Measurements from ENCODE around the gene LRRK1.

LRRK1 gene

DNA sequence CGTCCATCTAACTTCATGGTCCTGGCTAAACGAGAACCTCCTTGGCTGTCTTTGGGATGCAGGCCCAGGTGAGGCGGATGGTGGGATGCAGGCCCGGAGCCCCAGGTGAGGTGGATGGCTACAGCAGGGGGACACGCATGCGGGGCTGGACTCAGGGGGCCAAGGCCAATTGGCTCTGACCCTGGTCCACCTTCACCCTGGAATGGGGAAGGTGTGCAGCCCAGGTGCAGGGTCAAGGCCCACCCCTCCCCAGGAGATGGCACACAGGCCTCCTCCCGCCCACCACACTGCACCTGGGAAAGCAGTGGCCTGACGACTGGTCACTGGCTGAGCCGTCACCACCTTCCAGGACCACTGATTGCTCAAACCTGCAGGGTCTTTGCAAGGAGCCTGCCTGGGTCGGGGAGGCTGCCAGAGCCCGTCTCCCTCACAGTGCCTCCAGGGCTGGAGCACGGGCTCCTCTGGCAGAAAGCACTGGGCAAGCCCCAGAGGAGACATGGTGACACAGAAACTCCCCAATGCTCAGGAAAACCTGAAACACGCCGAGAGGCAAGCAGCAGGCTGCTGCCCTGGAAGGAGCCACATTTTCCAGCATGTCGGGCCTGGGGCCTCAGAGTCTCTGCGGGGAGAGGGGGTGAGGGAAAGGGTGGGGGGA, 159.6 kb downstream of the LRRK1 start:
- no peak overlapping the region for H3K27ac ChIP-seq (ENCODE audit: low read depth, low read length)
- no peaks in the 10 kb centered on the region for H3K36me3 ChIP-seq (ENCODE audit: control insufficient read depth in 1 of 2, insufficient read depth in 2 of 2, low read length in 2 of 2)
- no peaks in the 10 kb centered on the region for H3K27me3 ChIP-seq (ENCODE audit: control insufficient read depth in 1 of 2, insufficient read depth in 2 of 2, low read length in 2 of 2)
- H3K4me1 ChIP-seq (ENCODE audit: control insufficient read depth in 1 of 2, insufficient read depth in 2 of 2, low read length in 2 of 2): peaks cover 0 to 4% of the 10 kb centered on the region in 2 donors
- no peak overlapping the region for H3K9ac ChIP-seq (ENCODE audit: low read depth in 1 of 2, low read length in 2 of 2)
- H3K9me3 ChIP-seq (ENCODE audit: control insufficient read depth in 1 of 2, low read length in 2 of 2): no peaks in the 10 kb centered on the region
- H3K4me3 ChIP-seq (ENCODE audit: low read depth in 1 of 2, low read length in 2 of 2): no peak overlapping the region

DNA sequence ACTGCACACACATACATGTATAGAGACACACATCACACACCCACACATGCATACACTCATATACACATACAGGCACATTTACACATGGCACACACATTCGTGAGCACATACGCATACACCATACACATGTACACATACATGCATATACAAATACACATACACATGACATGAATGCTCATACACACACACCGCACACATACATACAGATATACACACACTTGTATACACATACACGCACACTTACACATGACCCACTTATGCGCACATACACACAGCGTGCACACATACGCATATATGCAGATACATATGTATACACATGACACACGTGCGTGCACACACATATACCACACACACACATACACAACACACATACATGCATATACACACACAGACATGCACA, 162.7 kb downstream of the LRRK1 start:
- peaks cover 0 to 4% of the 10 kb centered on the region in 2 donors for H3K4me1 ChIP-seq (ENCODE audit: control insufficient read depth in 1 of 2, insufficient read depth in 2 of 2, low read length in 2 of 2)
- H3K27me3 ChIP-seq (ENCODE audit: control insufficient read depth in 1 of 2, insufficient read depth in 2 of 2, low read length in 2 of 2): no peaks in the 10 kb centered on the region
- H3K9ac ChIP-seq (ENCODE audit: low read depth in 1 of 2, low read length in 2 of 2): no peak overlapping the region
- no peaks in the 10 kb centered on the region for H3K9me3 ChIP-seq (ENCODE audit: control insufficient read depth in 1 of 2, low read length in 2 of 2)
- H3K36me3 ChIP-seq (ENCODE audit: control insufficient read depth in 1 of 2, insufficient read depth in 2 of 2, low read length in 2 of 2): no peaks in the 10 kb centered on the region
- no peak overlapping the region for H3K27ac ChIP-seq (ENCODE audit: low read depth, low read length)
- no peak overlapping the region for H3K4me3 ChIP-seq (ENCODE audit: low read depth in 1 of 2, low read length in 2 of 2)

DNA sequence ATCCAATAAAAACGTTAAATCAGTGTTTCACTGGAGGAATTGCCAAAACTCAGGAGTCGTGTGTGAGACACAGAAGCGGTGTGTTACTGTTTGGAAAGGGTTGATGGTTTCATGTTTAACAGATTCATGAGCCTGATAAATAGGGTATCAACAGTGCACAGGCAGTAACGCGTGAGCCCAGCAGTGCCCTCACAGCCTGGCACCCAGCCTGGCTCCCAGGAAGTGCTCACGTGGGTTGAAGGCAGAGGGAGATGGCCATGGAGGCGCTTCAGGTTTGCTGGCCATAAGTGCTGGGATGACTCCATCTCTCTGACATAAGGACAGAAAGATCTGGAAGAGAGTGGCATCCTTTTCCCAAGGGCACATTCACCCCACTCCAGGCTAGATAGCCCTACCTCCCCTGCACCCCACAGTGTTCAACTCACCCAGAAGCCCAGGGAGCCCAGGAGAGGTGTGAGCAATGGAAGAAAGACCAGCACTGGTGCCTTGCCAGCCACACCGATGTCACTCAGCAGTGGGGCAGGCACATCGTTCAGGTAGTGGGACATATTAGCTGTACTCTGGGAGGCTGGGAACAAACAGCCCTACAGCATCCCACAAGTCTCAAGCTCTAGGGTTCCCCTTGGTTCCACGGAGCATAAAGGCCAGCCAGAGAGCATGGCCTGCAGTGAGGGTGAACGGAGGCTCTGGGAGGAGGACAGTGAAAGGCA, 164.3 kb downstream of the LRRK1 start:
- H3K27ac ChIP-seq (ENCODE audit: low read depth, low read length): no peak overlapping the region
- no peaks in the 10 kb centered on the region for H3K36me3 ChIP-seq (ENCODE audit: control insufficient read depth in 1 of 2, insufficient read depth in 2 of 2, low read length in 2 of 2)
- H3K27me3 ChIP-seq (ENCODE audit: control insufficient read depth in 1 of 2, insufficient read depth in 2 of 2, low read length in 2 of 2): no peaks in the 10 kb centered on the region
- no peak overlapping the region for H3K4me3 ChIP-seq (ENCODE audit: low read depth in 1 of 2, low read length in 2 of 2)
- H3K4me1 ChIP-seq (ENCODE audit: control insufficient read depth in 1 of 2, insufficient read depth in 2 of 2, low read length in 2 of 2): peaks cover 0 to 8% of the 10 kb centered on the region in 2 donors
- H3K9me3 ChIP-seq (ENCODE audit: control insufficient read depth in 1 of 2, low read length in 2 of 2): no peaks in the 10 kb centered on the region
- H3K9ac ChIP-seq (ENCODE audit: low read depth in 1 of 2, low read length in 2 of 2): no peak overlapping the region

DNA sequence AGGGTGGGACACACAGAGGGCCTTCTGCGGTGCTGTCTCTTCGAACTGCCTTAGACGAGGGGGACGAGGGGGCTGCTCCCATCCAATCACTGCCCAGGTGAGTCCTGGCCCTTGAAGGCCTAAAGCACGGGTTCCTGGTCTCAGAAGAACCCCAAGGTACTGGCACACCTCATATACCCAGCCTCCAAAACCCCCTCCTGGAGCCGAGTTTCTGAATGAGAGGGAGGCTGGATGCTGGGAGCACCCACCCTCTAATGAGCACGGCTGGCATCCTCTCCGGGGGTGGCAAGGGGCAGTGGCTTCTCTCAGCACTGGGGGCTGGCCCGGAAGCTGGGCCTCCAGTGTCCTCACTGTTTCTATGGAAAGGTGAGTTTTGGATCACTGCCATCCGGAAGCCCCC, 165.6 kb downstream of the LRRK1 start:
- H3K36me3 ChIP-seq (ENCODE audit: control insufficient read depth in 1 of 2, insufficient read depth in 2 of 2, low read length in 2 of 2): no peaks in the 10 kb centered on the region

DNA sequence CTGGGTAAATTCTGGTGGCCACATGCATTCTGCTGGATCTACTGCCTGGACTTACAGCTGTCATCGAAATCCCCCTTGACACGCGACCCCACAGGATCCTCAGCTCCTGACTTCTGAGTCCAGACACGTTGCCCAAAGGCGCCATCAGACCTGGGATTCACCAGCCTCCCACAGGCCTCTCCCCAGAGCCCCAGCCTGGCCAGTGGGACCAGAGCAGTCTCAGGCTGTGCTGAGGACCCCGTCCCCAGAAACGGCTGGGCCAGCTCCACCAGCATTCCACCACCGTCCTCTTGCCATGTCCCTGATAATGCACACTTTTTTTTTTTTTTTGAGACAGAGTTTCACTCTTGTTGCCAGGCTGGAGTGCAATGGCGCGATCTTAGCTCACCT, 166.1 kb downstream of the LRRK1 start:
- H3K4me1 ChIP-seq (ENCODE audit: control insufficient read depth in 1 of 2, insufficient read depth in 2 of 2, low read length in 2 of 2): peaks cover 7 to 8% of the 10 kb centered on the region in 2 donors
- H3K36me3 ChIP-seq (ENCODE audit: control insufficient read depth in 1 of 2, insufficient read depth in 2 of 2, low read length in 2 of 2): no peaks in the 10 kb centered on the region
- H3K4me3 ChIP-seq (ENCODE audit: low read depth in 1 of 2, low read length in 2 of 2): no peak overlapping the region

More for the DNA sequence above, 165.6 kb downstream of the LRRK1 start:
- H3K4me3 ChIP-seq (ENCODE audit: low read depth in 1 of 2, low read length in 2 of 2): no peak overlapping the region
- no peak overlapping the region for H3K9ac ChIP-seq (ENCODE audit: low read depth in 1 of 2, low read length in 2 of 2)
- no peaks in the 10 kb centered on the region for H3K27me3 ChIP-seq (ENCODE audit: control insufficient read depth in 1 of 2, insufficient read depth in 2 of 2, low read length in 2 of 2)
- H3K27ac ChIP-seq (ENCODE audit: low read depth, low read length): no peak overlapping the region
- no peaks in the 10 kb centered on the region for H3K9me3 ChIP-seq (ENCODE audit: control insufficient read depth in 1 of 2, low read length in 2 of 2)
- peaks cover 7 to 8% of the 10 kb centered on the region in 2 donors for H3K4me1 ChIP-seq (ENCODE audit: control insufficient read depth in 1 of 2, insufficient read depth in 2 of 2, low read length in 2 of 2)

DNA sequence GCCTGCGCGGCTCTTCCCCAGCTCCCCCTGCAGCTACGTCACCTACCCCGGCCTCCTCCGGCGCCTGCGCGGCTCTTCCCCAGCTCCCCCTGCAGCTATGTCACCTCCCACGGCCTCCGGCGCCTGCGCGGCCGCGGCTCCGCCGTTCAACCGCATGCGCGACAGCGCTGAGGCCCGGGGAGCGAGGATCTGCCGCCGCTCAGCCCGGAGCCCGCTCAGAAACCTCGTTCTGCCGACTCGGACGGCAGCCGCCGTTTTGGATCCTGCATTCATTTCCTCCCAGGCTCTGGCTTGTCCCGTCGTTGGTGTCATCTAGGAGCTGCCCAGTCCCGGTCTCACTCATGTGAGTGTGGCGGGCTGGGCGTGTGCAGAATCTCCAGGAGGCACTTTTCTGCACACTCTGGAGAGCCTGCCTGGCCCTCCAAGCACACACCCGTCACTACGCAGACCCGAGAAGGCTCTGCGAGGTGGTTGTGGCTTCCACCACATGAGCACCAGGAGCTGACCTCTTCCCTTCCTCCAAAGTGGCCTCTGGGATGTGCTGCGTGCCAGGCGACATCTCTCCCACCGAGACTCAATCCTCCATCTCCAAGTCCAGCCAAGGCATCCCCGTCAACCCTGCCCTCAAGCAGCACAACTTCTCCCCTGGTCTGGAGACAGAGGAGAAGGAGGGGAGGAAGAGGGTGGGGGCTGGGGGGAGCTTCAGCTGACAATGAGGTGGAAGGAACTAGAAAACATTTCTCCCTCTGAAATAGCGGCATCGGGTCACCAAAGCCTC, 167.4 kb downstream of the LRRK1 start:
- H3K27ac ChIP-seq (ENCODE audit: low read depth, low read length): no peak overlapping the region
- H3K27me3 ChIP-seq (ENCODE audit: control insufficient read depth in 1 of 2, insufficient read depth in 2 of 2, low read length in 2 of 2): no peaks in the 10 kb centered on the region
- no peak overlapping the region for H3K4me3 ChIP-seq (ENCODE audit: low read depth in 1 of 2, low read length in 2 of 2)
- no peaks in the 10 kb centered on the region for H3K9me3 ChIP-seq (ENCODE audit: control insufficient read depth in 1 of 2, low read length in 2 of 2)
- H3K36me3 ChIP-seq (ENCODE audit: control insufficient read depth in 1 of 2, insufficient read depth in 2 of 2, low read length in 2 of 2): no peaks in the 10 kb centered on the region
- no peak overlapping the region for H3K9ac ChIP-seq (ENCODE audit: low read depth in 1 of 2, low read length in 2 of 2)
- peaks cover 12 to 14% of the 10 kb centered on the region in 2 donors for H3K4me1 ChIP-seq (ENCODE audit: control insufficient read depth in 1 of 2, insufficient read depth in 2 of 2, low read length in 2 of 2)

More for the DNA sequence above, 166.1 kb downstream of the LRRK1 start:
- H3K9me3 ChIP-seq (ENCODE audit: control insufficient read depth in 1 of 2, low read length in 2 of 2): no peaks in the 10 kb centered on the region
- no peak overlapping the region for H3K27ac ChIP-seq (ENCODE audit: low read depth, low read length)
- no peak overlapping the region for H3K9ac ChIP-seq (ENCODE audit: low read depth in 1 of 2, low read length in 2 of 2)
- no peaks in the 10 kb centered on the region for H3K27me3 ChIP-seq (ENCODE audit: control insufficient read depth in 1 of 2, insufficient read depth in 2 of 2, low read length in 2 of 2)

DNA sequence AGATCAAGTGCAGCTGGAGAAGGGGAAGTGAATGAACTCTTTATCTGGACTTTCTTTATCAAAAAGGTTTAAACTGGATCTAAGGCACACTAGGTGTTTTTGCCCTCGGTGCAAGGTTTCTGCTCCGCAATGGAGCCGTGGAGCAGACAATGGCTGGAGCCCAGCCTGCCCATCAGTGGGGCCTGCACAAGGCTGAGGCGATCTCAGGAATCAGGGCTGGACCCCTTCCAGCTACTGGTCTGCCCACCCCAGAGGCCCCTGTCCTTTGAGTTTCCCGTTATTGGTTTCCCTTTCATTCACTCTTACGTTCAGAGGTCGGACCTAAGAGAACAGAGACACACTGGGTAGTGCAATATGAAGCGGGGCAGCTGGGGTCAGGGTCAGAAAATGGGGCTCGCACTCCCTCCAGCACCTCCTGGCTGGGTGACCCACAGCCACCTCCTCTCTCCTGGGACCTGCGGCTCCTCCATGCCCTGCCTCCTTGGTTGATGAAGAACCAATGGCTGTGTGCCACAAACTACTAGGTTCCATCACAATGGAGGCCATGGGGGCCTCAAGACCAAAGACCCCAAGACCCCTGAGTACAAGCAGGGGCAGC, 168.1 kb downstream of the LRRK1 start:
- Histone ChIP-seq H3K36me3 (ENCODE audit: control insufficient read depth in 1 of 2, insufficient read depth in 2 of 2, low read length in 2 of 2) (no peaks in the 10 kb centered on the region), H3K9ac (ENCODE audit: low read depth in 1 of 2, low read length in 2 of 2) (no peak overlapping the region), H3K9me3 (ENCODE audit: control insufficient read depth in 1 of 2, low read length in 2 of 2) (no peaks in the 10 kb centered on the region), H3K27me3 (ENCODE audit: control insufficient read depth in 1 of 2, insufficient read depth in 2 of 2, low read length in 2 of 2) (no peaks in the 10 kb centered on the region), H3K4me1 (ENCODE audit: control insufficient read depth in 1 of 2, insufficient read depth in 2 of 2, low read length in 2 of 2) (peaks cover 12 to 19% of the 10 kb centered on the region in 2 donors), H3K4me3 (ENCODE audit: low read depth in 1 of 2, low read length in 2 of 2) (no peak overlapping the region), H3K27ac (ENCODE audit: low read depth, low read length) (no peak overlapping the region)

DNA sequence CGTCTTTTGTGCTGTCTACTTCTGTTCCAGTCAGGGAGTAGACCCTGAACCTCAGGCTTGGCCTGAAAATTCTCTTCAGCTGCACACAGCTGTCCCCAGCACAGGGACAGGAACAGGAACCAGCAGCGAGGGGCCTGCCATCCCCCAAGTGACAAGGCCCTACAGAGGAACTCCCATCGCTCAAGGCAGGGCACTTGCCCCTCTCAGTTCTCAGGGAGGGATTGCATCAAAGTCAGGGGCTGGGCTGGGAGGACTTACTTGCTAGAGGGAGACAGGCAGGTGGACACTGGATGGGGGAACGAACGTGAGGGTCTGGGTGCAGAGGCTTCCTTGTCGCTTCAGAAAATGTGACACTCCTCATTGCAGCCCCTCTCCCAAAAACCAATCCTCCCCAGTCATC, 169.1 kb downstream of the LRRK1 start:
- H3K4me3 ChIP-seq (ENCODE audit: low read depth in 1 of 2, low read length in 2 of 2): no peak overlapping the region
- peaks cover 10 to 26% of the 10 kb centered on the region in 2 donors for H3K4me1 ChIP-seq (ENCODE audit: control insufficient read depth in 1 of 2, insufficient read depth in 2 of 2, low read length in 2 of 2)
- no peak overlapping the region for H3K27ac ChIP-seq (ENCODE audit: low read depth, low read length)
- H3K9me3 ChIP-seq (ENCODE audit: control insufficient read depth in 1 of 2, low read length in 2 of 2): no peaks in the 10 kb centered on the region
- no peaks in the 10 kb centered on the region for H3K27me3 ChIP-seq (ENCODE audit: control insufficient read depth in 1 of 2, insufficient read depth in 2 of 2, low read length in 2 of 2)
- H3K9ac ChIP-seq (ENCODE audit: low read depth in 1 of 2, low read length in 2 of 2): no peak overlapping the region
- no peaks in the 10 kb centered on the region for H3K36me3 ChIP-seq (ENCODE audit: control insufficient read depth in 1 of 2, insufficient read depth in 2 of 2, low read length in 2 of 2)

DNA sequence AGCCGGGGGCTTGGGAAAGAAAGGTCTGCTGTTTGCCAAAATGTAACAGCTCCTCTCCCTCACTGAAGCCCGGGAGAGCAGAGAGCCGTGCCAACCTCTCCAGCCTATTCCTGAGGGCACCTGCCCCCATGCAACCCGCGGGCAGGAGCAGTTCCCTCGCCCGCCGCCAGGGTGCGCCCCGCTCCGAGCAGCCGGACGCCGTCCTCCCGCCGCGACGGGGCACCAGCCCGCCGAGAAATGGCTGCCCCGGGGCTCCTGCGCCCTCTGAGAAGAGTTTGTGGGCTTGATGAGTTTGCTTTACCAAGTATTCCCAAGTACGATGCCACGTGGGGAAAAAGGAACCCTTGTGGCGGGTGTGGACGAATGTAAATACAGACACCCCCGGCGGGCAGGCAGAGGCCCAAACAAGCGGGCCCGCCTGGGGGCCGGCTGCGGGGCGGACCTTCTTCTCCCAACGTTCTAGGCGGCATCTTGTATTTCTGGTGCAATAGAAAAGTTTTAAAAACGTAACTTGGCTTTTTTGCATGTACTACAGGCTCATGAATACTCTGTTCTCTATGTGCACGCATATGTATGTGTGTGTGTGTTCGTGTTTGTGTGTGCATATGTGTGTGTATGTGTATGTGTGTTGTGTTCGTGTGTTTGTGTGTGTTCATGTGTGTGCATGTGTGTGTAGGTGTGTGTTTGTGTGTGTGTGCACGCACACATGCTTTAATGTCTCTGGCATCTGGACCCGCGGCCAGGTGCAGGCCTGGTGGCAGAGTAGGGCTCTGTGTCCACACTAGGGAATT, 169.8 kb downstream of the LRRK1 start:
- Histone ChIP-seq H3K36me3 (ENCODE audit: control insufficient read depth in 1 of 2, insufficient read depth in 2 of 2, low read length in 2 of 2) (no peaks in the 10 kb centered on the region), H3K4me3 (ENCODE audit: low read depth in 1 of 2, low read length in 2 of 2) (peak overlapping the region; percentile 39 to 43), H3K9me3 (ENCODE audit: control insufficient read depth in 1 of 2, low read length in 2 of 2) (no peaks in the 10 kb centered on the region), H3K4me1 (ENCODE audit: control insufficient read depth in 1 of 2, insufficient read depth in 2 of 2, low read length in 2 of 2) (peaks cover 7 to 26% of the 10 kb centered on the region in 2 donors), H3K9ac (ENCODE audit: low read depth in 1 of 2, low read length in 2 of 2) (no peak overlapping the region), H3K27ac (ENCODE audit: low read depth, low read length) (no peak overlapping the region), H3K27me3 (ENCODE audit: control insufficient read depth in 1 of 2, insufficient read depth in 2 of 2, low read length in 2 of 2) (no peaks in the 10 kb centered on the region)

Measured in duodenal mucosa (tissue), 2 donors.